Measurements from ENCODE around the gene ADAMTS14.

- TF ChIP-seq CTCF (IDR thresholded peaks at IDR 0.05) = no peak
- no peak for TF ChIP-seq ZFX (IDR thresholded peaks at IDR 0.05; ENCODE audit: borderline replicate concordance)
These were observed 136.8 kb downstream of the ADAMTS14 start for GRCh38 chr10:70809011-70809611.

Measured in 22Rv1 (cell line).